HG03159 (cell line): Measurements from ENCODE around the gene PAFAH2.

Source experiments
- ATAC-seq: cut with Tn5 transposase; IDR thresholded peaks from one replicate; pipeline ENCODE4 v1.9.1; 2021; ENCODE audit warnings: mild to moderate bottlenecking, moderate library complexity; ENCODE audit not compliant: unreplicated experiment

The PAFAH2 gene

DNA sequence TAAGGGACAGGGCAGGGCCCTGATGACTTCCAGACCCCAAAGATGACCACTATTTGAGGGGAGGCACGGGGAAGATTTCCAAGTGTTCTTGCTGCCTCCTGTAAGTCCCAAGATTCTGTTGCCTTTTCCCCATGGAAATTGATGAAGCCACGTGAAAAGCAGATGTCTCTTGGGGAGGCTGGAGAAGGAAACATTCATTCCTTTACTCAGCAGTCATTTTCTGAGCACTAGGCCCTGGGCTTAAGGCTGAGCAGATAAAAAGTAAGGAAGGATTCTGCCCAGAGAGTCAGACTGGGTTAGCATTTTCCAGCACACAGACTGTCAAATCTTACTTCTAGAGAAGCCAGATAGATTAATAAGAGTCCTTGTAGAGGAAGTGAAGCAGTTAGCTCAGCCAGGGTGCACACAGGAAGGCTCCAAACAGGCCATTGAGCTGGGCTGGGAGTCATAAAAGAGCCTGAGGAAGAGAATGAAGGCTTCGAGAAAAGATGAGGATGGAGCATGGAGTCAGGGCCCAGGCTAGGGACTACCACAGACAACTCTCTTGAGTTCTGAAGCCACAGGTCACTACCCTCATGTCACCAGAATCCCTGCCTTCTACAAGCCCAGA is 33.9 kb upstream of the PAFAH2 start:
- no peak for ATAC-seq

DNA sequence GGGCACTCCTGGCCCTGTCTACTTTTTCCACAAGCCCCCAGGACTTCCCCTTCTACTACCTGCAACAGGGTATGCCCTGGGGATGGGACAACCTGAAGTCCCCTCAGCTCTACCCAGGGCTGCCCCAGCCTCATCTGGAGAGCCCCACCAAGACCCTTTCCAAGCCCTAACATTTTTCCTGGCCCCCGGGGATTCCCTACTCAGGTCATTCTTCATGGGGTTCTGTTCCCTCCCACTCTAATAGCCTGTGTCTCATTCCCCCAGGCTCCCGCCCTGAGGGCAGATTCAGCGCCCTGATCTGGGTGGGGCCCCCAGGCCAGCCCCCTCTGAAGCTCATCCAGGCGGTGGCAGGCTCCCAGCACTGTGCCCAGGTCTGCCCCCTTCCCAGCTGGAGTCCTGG is 33.3 kb upstream of the PAFAH2 start:
- no peak for ATAC-seq

DNA sequence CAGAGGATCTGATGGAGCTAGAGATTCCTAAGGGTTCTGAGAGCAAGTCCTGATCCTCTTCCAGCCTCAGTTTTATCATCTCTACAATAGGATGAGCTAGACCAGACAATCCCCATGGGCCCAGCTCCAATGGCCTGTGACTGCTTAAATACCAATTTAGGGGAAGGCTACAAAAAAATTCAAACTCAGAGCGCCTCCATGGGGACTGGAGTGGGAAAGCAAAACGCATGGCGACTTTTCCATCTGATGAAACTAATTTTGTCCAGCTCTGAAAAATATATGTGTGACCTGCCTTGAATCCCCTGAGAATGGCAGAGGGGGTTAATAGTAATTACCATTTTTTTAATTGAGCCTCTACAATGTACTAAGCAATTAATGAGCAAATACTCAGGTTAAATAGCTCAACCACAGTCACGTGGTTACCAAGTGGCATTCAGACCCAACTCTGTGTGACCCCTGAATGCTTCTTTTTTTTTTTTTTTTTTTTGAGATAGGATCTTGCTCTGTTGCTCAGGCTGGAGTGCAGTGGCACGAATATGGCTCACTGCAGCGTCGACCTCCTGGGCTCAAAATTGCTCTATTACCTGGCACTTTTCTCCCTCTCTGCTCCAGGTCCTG is 32.1 kb upstream of the PAFAH2 start:
- no peak for ATAC-seq

DNA sequence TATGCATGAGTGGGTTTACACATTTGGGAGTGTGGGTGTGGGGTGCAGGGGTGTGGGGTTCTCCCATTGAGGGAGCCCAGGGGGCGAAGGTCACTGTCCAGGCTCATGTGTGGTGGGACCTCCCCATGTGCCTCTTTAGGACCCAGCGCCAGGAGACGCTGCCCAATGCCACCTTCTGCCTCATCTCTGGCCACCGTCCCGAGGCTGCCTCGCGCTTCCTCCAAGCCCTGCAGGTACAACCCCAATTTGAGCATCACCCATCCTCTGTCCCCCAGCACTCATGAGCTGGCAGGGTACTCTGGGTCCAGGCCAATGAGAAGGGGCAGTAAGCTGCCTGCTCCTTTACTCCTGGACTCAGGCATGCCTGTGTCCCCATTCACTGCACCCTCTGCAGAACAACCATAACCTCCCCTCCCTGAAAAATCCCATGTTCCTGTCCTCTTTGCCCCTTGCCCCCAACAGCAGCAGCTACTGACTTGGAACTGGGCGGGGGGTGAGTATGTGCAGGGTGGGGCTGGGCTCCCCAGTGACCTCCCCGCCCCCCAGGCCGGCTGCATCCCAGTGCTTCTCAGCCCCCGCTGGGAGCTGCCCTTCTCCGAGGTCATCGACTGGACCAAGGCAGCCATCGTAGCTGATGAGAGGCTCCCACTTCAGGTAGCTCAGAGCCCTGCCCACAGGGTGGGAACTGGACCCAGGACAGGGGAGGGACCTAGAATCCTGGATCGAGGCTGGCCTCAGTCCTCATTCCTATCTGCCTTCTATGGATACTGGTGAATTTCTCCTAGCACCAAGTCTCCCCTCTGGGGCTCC is 31.4 kb upstream of the PAFAH2 start:
- no peak for ATAC-seq

DNA sequence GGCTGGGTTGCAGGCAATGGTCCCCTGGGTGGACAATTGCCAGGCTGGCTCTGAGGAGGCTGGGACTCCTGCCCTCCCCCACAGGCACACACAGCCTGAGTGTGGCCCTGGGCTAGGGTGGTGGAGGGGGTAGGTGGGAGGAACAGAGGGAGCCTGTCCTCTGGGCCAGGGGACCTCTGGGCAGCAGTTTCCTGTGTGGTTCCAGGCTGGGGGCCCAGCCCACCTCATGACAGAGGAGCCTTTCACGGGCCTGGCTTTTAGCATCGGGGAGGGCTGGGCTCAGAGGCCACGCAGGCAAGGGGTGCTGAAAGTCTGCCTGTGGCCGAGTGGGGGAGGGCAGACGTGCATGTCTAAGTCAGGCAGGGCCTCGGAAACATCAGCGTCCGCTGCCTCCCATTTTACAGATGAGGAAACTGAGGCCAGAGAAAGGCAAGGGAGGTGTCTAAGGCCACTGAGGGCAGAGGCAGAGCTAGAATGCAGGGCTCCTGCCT is 30.7 kb upstream of the PAFAH2 start:
- no peak for ATAC-seq

DNA sequence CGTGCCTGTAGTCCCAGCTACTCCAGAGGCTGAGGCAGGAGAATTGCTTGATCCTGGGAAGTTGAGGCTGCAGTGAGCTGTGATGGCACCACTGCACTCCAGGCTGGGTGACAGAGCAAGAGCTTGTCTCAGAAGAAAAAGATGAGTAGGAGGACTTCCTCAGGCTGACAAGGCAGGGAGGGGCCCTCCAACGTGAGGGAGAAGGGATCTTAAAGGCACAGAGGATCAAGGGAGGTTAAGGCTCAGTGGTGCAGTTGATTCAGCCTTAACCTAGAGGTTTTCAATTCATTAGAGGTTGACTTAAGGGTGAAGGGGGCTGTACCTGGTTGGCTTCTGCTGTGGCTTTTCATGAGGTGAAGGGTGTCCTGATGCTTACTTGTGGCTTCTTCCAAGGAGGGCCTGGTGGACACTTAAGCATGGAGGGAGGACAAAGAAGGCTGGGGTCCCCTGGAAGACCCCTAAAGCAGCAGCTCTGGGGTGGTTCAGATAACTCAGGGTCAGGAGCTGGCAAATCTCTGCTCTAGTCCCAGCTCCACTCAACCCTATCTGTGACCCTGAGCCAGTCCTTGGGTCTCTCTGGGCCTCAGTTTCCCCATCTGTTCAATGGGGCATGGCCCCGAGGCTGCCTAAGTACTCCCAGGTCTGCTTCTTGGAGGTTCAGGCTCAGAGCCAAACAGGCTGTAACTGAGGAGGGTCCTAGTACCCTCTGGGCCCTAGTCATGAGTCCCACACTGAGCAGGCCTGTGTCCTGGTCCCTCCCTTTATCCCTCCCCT is 30.0 kb upstream of the PAFAH2 start:
- ATAC-seq = no peak

DNA sequence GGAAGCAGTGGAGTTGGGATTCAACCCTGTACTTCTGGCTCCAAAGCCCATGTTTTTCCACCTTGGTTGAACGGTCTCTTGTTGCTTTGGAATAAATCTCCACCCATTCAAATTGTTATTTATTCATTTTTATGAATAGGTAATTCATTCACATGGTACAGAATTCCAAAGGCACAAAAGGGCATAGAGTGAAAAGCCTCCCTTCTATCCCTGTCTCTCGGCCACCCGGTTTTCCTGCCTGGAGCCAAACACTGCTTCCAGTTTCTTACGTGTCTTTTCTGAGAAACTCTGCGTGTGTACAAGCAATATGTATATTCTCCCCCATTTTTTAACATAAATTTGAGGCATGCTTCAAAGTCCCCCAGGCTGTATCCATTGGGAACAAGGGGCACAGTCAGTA is 27.7 kb upstream of the PAFAH2 start:
- ATAC-seq = no peak

DNA sequence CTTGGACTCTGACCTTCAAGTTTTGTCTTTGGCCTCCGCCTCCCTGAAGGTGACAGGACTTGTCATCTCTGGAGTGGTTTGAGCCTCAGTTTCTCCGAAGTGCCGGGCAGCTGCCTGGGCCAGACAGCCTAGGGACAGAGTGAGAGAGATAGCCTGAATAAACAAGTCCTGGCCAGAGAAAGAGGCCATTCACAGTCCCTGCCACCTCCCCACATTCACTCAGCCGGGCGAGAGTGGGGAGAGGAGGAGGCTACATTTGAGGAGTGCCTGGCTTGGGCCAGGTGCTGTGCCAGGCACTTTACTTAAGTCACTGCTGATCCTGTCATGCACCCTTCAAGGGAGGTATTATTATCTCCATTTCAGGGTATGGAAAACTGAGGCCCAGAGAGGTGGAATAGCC is 27.2 kb upstream of the PAFAH2 start:
- no peak for ATAC-seq

DNA sequence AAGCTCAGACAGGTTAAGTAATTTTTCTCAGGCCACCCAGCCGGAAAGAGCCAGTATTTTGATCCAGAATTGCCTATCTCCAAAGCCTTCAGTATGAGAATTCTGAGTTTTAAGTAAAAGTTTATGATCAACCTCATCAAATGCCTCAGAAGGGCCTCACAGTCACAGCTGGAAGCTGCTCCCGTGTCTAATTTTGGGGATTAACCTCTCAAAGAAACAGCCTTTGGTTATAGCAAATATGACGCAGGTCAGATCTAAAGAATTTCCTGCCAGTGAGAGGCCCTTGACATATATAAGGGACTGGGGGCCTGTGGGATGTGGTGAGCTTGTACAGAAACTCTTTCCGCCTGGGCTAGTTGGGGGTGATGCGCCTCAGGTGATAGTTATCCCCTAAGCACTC is 26.0 kb upstream of the PAFAH2 start:
- ATAC-seq = no peak

DNA sequence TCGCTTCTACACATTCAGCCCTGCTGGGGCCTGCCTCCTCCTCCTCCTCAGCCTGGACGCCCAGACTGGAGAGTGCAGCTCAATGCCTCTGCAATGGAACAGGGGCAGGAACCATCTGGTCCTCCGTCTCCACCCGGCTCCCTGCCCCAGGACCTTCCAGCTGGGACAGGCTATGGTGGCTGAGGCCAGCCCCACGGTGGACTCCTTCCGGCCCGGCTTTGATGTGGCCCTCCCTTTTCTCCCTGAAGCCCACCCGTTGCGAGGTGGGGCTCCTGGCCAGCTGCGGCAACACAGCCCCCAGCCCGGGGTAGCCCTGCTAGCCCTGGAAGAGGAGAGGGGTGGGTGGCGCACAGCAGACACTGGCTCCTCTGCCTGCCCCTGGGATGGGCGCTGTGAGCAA is 25.1 kb upstream of the PAFAH2 start:
- ATAC-seq = no peak

DNA sequence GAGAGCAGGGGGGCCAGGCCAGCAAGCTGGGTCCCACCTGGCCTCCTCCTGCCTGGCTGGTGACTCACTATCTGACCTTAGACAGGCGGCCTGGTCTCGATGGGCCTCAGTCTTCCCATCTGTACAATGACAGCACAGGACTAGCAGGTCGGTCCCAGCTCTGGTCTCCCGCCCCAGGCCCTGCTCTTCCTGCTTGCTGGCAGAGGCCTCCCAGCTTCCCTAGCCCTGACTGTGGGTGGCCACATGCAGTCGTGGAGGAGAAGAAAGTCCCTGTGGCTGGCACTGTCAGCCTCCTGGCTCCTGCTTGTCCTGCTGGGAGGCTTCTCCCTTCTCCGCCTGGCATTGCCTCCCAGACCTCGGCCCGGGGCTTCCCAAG is 24.5 kb upstream of the PAFAH2 start:
- no peak for ATAC-seq

DNA sequence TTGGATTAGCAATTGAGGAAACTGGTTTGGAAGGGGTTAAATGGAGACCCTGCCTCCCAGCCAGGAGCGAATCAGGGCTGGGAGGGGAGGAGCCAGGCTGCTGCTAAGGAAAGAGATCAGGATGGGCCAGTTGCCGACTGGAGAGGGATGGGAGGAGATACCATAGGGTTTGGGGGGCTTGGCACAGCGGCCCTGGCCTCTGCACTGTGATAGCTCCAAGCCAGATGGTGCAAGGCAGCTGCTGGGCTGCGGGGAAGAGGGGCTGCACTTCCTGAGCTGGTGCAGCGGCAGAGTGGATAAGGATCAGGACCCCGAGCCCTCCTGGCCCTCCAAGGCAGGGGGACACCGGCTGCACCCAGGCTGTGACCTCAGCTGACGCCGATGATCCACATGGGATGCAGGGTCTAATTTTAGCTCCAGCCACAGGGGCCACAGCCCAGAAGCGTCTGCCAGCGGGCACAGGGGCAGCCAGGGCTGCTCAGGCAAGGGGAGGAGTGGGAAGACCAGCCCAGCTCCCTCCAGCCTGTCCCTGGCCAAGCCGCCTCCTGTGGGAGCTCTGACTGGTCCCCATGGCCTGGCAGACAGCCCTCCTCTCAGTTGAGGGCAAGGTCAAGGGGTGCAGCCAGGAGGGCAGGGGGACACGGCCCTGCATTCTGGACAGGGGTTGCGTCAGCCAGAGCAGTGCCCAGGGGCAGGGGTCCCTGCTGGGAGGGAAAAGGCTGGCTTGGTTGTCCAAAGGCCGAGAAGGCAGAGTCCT is 24.0 kb upstream of the PAFAH2 start, which contains the start of gene EXTL1:
Gene EXTL1 (plus strand): TSS at position 129 of the 757 bp plus-strand sequence. CDS start 872 bp downstream, outside the sequence.
- no peak for ATAC-seq

DNA sequence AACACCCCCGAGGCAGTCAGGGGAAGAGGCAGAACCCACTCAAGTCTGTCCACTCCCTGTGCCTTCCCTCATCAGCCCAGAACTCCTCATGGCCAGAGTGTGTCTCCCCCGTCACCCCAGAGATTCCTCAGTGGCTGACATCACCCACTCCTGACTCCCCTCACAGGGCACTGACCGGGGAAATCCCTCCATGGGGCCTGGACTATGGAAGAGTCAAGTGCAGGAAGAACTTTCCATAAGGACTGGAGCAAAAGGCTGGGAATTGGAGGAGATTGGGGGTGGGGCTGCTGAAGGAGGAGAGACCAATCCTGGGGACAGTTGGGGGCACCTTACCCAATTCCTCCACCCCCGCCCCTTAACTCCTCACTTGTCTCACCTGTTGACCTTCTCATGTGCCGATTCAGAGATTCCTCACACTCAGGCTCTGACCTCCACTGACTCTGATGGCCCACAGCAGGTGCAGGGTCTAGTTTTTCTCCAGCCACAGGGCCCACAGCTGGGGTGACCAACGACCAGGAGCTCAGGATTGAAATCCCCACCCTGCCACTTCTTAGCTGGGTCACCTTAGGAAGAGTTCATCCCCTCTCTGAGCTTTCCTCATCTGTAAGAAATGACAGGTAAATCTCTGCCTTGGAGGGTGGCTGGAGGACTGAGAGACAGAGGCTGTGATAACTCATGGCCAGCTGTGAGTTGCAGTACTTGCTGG is 23.2 kb upstream of the PAFAH2 start:
- ATAC-seq = no peak

DNA sequence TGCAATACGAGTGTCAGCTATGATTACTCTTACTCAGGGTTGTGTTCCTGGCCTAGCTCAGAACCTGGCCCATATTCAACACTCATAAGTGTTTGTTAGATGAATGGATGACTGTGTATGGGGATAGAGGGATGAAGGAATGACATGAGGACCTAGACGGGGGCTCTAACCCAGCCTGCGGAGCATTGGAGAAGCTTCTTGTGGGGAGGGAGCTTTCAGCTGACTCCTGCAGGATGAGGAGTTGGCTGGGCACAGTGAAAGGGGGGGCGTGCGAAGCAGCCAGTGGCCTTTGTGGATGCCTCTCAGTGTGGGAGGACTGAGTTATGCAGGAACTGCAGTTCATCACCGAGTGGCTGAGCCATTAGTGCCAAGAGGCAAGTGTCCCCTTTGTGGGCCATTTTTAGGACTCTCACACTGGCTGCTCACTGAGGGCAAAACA is 22.5 kb upstream of the PAFAH2 start:
- no peak for ATAC-seq

DNA sequence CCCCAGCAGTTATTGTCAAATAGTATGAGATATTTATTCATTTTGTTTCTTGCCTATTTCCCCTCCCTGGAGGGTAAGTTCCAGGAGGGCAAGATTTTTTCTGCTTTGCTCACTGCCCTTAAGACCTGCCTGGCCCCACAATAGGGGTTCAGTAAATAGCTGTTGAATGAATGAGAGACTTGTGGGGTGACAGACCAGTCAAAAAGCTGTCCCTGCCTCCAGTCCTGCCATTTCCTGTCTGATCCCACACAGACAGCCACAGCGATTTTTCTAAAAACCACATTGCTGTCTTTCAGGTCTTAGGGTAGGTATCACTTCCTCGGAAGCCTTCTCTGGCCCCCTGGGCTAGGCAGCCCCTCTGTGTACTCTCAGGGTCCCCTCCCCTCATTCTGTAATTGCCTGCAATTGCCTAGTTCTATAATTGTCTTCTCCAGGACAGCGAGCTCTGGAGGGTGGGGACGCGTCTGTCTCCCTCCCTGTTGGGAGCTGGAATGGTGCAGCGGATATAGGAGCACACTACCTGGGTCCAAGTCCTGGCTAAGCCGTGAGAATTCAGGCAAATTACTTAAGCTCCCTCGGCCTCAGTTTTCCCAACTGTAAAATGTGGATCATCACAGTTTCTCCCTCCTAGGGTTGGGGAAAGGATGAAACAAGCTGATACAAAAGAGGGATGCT is 21.9 kb upstream of the PAFAH2 start:
- no peak for ATAC-seq

DNA sequence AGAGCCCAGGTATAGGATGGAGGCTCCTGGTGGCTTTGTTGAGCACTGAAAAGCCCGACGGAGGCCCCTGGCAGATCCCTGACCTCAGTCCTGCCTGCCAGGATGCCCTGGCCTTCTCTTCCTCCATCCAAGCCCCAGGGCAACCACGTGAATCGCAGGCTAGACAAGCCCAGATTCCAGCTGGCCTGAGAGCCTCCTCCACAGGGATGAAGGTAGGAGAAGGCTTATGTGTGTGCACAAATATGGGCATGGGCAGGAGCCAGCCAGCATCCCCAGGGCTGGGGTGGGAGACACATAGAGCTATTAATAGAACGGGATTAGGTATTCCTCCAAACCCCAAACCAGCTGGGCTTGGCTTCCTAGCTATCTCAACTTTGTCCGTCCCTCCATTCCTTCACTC is 19.7 kb upstream of the PAFAH2 start:
- ATAC-seq = no peak

DNA sequence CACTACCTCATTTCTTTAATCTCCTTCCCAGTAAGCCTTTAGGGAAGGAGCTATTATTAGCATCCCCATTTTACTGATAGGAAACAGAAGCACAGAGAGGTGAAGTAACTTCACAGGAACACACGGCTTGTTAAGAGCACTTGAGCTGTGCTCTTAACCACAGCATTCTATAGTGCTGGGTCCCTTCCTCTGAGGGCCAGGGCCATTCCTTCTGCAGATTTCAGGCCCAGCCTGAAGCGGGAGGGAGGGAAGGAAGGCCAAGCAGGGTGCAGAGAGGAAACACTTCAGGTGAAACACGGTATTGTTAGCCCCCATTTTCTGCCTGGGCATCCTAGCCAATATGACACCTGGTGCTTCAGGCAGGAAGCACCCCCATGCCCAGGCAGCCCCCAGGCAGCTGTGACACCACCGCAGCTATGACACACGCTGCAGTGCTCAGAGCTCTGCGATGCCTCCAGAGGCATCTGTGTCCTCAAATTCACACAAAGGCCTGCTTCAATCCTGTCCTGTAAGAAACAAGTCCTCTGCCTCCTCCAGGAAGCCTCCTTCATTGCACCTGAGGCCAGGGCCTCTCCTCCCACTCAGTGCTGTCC is 19.2 kb upstream of the PAFAH2 start:
- ATAC-seq = no peak

DNA sequence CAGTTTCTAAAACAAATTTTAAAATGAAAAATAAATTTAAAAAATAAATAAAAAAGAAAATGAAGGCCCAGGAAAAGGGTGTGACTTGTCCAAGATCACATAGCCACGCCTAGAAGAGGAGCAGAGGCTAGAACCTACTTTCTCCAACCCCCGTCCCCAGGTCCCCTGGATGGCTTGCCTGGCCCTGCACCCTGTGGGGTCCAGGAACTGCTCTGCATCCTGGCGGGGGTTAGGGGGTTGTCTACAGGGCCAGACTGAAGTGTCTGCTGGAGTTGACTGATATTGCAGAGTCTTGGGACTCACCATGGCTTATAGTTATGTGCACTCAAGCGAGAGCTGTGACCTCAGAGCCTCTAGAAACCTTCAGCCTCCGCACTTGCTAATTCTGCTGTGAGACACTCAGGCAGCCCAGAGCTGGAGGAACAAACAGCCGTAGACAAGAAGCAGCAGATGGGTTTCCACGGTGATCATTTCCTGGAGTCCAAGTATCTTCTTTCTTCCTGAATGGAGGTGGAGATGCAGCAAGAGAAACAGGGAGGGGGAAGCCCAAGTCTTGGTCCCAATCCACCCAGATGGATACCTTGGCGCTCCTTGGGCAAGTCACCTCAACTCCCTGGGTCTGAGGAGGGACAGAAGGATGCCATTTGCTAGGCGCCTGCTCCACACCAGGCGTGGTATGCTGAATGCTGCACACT is 18.5 kb upstream of the PAFAH2 start:
- no peak for ATAC-seq
